Keratinocyte (primary cell): ENCODE results near the gene TNFSF9. TPM values are rescaled to one million over a fixed set of nuclear protein-coding genes. Genes with fewer than 3 reads are reported as not detected.

Experiments
- DNase-seq: peaks from one replicate; pipeline ENCODE4 v3.0.0-alpha.2; 2011; ENCODE audit warnings: low read depth, missing footprints, low spot score
- FAIRE-seq: peaks from 2 replicates; lab custom pipeline; 2011; peaks lifted over from hg19 to GRCh38; lab: Jason Lieb, UNC
- H2AFZ ChIP-seq: 2 replicates; pipeline ENCODE4 v1.6.0; 2012; ENCODE audit warnings: low read length, control low read depth, inconsistent platforms; ENCODE audit not compliant: control insufficient read depth
- H3K27ac ChIP-seq: 2 replicates; pipeline ENCODE4 v1.5.1; 2011; ENCODE audit warnings: low read length; ENCODE audit not compliant: control insufficient read depth, insufficient read depth
- H3K27me3 ChIP-seq: 3 replicates; pipeline ENCODE4 v1.6.0; 2011; ENCODE audit warnings: low read length; ENCODE audit not compliant: control insufficient read depth, insufficient read depth; ENCODE audit errors: extremely low read depth
- H3K36me3 ChIP-seq, 2 experiments: 2 replicates in 1 of 2; 3 replicates in 1 of 2; pipeline ENCODE4 v1.5.1; 2011; ENCODE audit warnings: low read length in 2 of 2, mild to moderate bottlenecking in 1 of 2; ENCODE audit not compliant: control insufficient read depth in 2 of 2, insufficient read depth in 2 of 2; ENCODE audit errors: extremely low read depth in 1 of 2
- H3K4me1 ChIP-seq: 3 replicates; pipeline ENCODE4 v1.5.1; 2011; ENCODE audit warnings: low read length; ENCODE audit not compliant: control insufficient read depth, insufficient read depth; ENCODE audit errors: extremely low read depth
- H3K4me2 ChIP-seq: 3 replicates; pipeline ENCODE4 v1.6.0; 2011; ENCODE audit warnings: low read depth, low read length; ENCODE audit not compliant: control insufficient read depth, insufficient read depth; ENCODE audit errors: extremely low read depth
- H3K4me3 ChIP-seq, 3 experiments: fragments of 200-600 bp in 1 of 3; sonication (generic) in 1 of 3; 2 replicates in 2 of 3; 3 replicates in 1 of 3; pipeline ENCODE4 v1.5.1; 2011 to 2016; ENCODE audit warnings: low read length in 3 of 3, mild to moderate bottlenecking in 3 of 3, control low read depth in 2 of 3, inconsistent platforms in 1 of 3, low read depth in 1 of 3, mixed read lengths in 1 of 3, mixed run types in 1 of 3, moderate library complexity in 1 of 3; ENCODE audit not compliant: control insufficient read depth in 2 of 3, insufficient read depth in 2 of 3; ENCODE audit errors: extremely low read depth in 1 of 3
- H3K79me2 ChIP-seq: 2 replicates; pipeline ENCODE4 v1.6.0; 2012; ENCODE audit warnings: low read length; ENCODE audit not compliant: control insufficient read depth, insufficient read depth
- H3K9ac ChIP-seq: 3 replicates; pipeline ENCODE4 v1.6.0; 2011; ENCODE audit warnings: low read length; ENCODE audit not compliant: control insufficient read depth, insufficient read depth; ENCODE audit errors: extremely low read depth
- H3K9me1 ChIP-seq: 3 replicates; pipeline ENCODE4 v1.6.0; 2011; ENCODE audit warnings: low read length; ENCODE audit not compliant: control insufficient read depth, insufficient read depth; ENCODE audit errors: extremely low read depth
- H3K9me3 ChIP-seq: 2 replicates; pipeline ENCODE4 v1.5.1; 2012; ENCODE audit warnings: low read depth, low read length; ENCODE audit not compliant: control insufficient read depth
- H4K20me1 ChIP-seq: 3 replicates; pipeline ENCODE4 v1.6.0; 2011; ENCODE audit warnings: low read length; ENCODE audit not compliant: control insufficient read depth, insufficient read depth; ENCODE audit errors: extremely low read depth
- EZH2 ChIP-seq: IDR thresholded peaks from one replicate; pipeline ENCODE4 v1.6.1; 2012; ENCODE audit warnings: inconsistent platforms, mild to moderate bottlenecking, low read length, moderate library complexity
- dilution Hi-C: fragments of 300-500 bp; cut with MboI; formaldehyde crosslinking; loops from one replicate; pipeline ENCODE4 v1.7.0; 2020; ENCODE audit warnings: low sequenced_read_pairs; ENCODE audit not compliant: extremely low pct_ligation_motif_present
- polyA plus RNA-seq, 5 experiments: library from polyadenylated mRNA; depleted of rRNA in 3 of 5; stranded (reverse) in 3 of 5; stranded (forward) in 1 of 5; unstranded in 1 of 5; fragments of >200 nt; gene quantifications; 1 replicate in 1 of 5; 2 replicates in 3 of 5; 3 replicates in 1 of 5; pipeline versions ENCODE4 v1.2.1 to v1.2.3, GENCODE V29; 2011 to 2012; ENCODE audit warnings: missing spikeins in 2 of 5, low read depth in 1 of 5, low replicate concordance in 1 of 5
- TF ChIP-seq, protein P1 (sequence below), 3 experiments: IDR thresholded peaks in 1 of 3; conservative IDR thresholded peaks in 1 of 3; optimal IDR thresholded peaks in 1 of 3; 2 replicates in 2 of 3; 3 replicates in 1 of 3; pipeline versions ENCODE3 to v1.5.1; 2011; ENCODE audit warnings: low read length in 3 of 3, mild to moderate bottlenecking in 3 of 3, moderate library complexity in 2 of 3, control low read depth in 1 of 3, inconsistent platforms in 1 of 3; ENCODE audit not compliant: insufficient read depth in 2 of 3; ENCODE audit errors: extremely low read depth in 1 of 3

TNFSF9 gene
- polyA plus RNA-seq, 1 donor (not counting 4 experiments of a cell fraction or from before 2014, with no cell fraction given): 12.3 TPM

- dilution Hi-C loops: no loop called here
- DNase-seq (no peak), FAIRE-seq (no peak)
- Histone ChIP-seq H2AFZ (no peak overlapping the region), H3K36me3 (no peaks in the 10 kb centered on the region), H3K9me1 (no peaks in the 10 kb centered on the region), H3K27me3 (no peaks in the 10 kb centered on the region), H3K4me3 (no peak overlapping the region), H4K20me1 (no peaks in the 10 kb centered on the region), H3K9ac (no peak overlapping the region), H3K9me3 (no peaks in the 10 kb centered on the region), H3K79me2 (no peaks in the 10 kb centered on the region), H3K4me2 (no peak overlapping the region), H3K4me1 (no peaks in the 10 kb centered on the region), H3K27ac (no peak overlapping the region)
- TF ChIP-seq, protein P1, sequence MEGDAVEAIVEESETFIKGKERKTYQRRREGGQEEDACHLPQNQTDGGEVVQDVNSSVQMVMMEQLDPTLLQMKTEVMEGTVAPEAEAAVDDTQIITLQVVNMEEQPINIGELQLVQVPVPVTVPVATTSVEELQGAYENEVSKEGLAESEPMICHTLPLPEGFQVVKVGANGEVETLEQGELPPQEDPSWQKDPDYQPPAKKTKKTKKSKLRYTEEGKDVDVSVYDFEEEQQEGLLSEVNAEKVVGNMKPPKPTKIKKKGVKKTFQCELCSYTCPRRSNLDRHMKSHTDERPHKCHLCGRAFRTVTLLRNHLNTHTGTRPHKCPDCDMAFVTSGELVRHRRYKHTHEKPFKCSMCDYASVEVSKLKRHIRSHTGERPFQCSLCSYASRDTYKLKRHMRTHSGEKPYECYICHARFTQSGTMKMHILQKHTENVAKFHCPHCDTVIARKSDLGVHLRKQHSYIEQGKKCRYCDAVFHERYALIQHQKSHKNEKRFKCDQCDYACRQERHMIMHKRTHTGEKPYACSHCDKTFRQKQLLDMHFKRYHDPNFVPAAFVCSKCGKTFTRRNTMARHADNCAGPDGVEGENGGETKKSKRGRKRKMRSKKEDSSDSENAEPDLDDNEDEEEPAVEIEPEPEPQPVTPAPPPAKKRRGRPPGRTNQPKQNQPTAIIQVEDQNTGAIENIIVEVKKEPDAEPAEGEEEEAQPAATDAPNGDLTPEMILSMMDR (optimal IDR thresholded peaks at IDR 0.05 in 1 of 3, IDR thresholded peaks at IDR 0.05 in 1 of 3, conservative IDR thresholded peaks at IDR 0.05 in 1 of 3; ENCODE audit: extremely low read depth in 1 of 3, insufficient read depth in 2 of 3, low read length in 3 of 3): no peak
- TF ChIP-seq EZH2: no peak
Observed at GRCh38 chr19:6482343-6482686, 48.5 kb upstream of the TNFSF9 start.

DNA sequence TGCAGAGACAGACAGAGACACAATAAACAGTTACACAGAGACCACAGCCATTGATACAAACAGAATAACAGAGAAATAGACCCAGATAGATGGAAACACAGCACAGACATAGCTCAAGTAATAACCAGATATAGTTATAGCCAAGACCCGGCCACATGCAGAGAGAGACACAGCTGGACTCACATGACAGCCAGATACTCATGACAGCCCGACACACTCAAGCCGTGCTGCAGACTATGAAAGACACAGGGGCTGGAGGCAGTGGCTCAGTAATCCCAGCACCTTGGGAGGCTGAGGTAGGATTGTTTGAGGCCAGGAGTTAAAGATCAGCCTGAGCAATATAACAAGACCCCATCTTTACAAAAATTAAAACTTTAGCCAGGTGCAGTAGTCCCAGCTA is 47.6 kb upstream of the TNFSF9 start:
- no peak overlapping the region for H3K9ac ChIP-seq
- no peaks in the 10 kb centered on the region for H3K27me3 ChIP-seq
- no peak overlapping the region for H3K4me3 ChIP-seq
- no peaks in the 10 kb centered on the region for H3K9me1 ChIP-seq
- dilution Hi-C loops: no loop called here
- no peaks in the 10 kb centered on the region for H3K79me2 ChIP-seq
- H3K36me3 ChIP-seq: no peaks in the 10 kb centered on the region
- H3K27ac ChIP-seq: no peak overlapping the region
- DNase-seq (no peak), FAIRE-seq (no peak)
- H4K20me1 ChIP-seq: no peaks in the 10 kb centered on the region
- no peak overlapping the region for H2AFZ ChIP-seq
- H3K9me3 ChIP-seq: no peaks in the 10 kb centered on the region
- H3K4me2 ChIP-seq: no peak overlapping the region
- H3K4me1 ChIP-seq: no peaks in the 10 kb centered on the region
- TF ChIP-seq EZH2: no peak
- TF ChIP-seq, protein P1 (optimal IDR thresholded peaks at IDR 0.05 in 1 of 3, IDR thresholded peaks at IDR 0.05 in 1 of 3, conservative IDR thresholded peaks at IDR 0.05 in 1 of 3; ENCODE audit: extremely low read depth in 1 of 3, insufficient read depth in 2 of 3, low read length in 3 of 3): no peak
